ACHN (cell line): ENCODE data around the gene RASAL3.

Experiments
- DNase-seq: peaks from one replicate; pipeline ENCODE4 v3.0.0-alpha.2; 2015
- in situ Hi-C: cut with HindIII; loops from 2 replicates; pipeline ENCODE4 v1.10.0; 2017; ENCODE audit warnings: low sequenced_read_pairs, low pct_ligation_motif_present, low pct_unique_long_range_greater_than_20kb

RASAL3 gene

DNA sequence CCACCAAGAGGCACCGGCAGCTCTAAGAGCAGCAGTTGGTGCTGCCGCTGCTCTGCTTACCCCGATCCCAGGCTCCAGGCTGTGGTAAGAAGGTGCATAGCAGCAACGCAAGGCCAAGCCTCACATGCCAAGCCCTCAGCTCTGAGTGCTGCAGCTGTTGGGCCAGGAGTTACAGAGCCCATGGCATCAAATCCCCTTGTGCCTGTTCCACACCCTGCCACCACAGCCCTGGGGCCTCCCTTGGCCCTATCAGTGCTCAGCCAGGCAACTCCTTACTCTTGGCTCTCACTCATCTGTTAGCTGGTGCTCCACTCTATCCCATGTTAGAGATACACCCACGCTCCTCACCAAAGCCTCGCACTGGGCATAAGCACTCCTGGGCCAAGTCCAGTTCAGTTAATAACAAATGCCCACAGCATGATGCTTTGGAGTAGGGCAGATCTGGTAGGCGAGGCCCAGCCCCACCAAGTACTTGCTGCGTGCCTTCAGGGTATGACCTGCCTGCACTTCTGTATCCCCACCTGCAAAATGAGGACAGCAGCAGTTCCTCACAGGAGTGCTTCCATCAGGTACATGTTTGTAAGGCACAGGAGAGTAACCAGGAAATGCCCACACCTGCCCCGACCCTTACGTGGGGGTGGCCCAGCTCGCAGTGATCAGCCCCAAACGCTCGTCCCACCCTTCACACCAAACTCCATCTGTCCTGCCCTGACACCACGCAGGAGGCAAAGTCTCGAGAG, 61.8 kb downstream of the RASAL3 start:
- in situ Hi-C loops: no loop called here
- DNase-seq: no peak
